Thyroid gland (tissue), 4 donors: ENCODE measurements around the gene CSH1. TPM values are rescaled to one million over a fixed set of nuclear protein-coding genes. Genes with fewer than 3 reads are reported as not detected.
"Not testable (repeated sequence)": the region's sequence is repeated elsewhere in the genome, so short reads cannot be mapped to it uniquely, and the experiment has no call there.

Experiments used
- DNase-seq, 2 donors: peaks; one replicate each; pipeline ENCODE4 v3.0.0-alpha.2; 2019
- H3K27ac ChIP-seq, 3 donors: fragments of 200-600 bp; sonication (generic); 1 replicate in 2 of 3; 2 replicates in 1 of 3; pipeline ENCODE4 v1.5.1; 2016 to 2019; ENCODE audit warnings: mild to moderate bottlenecking in 1 of 3, moderate library complexity in 1 of 3
- H3K27me3 ChIP-seq: fragments of 200-600 bp; sonication (generic); one replicate; pipeline ENCODE4 v1.5.1; 2019
- H3K36me3 ChIP-seq, 2 donors: fragments of 200-600 bp; sonication (generic); one replicate each; pipeline ENCODE4 v1.5.1; 2016 to 2019
- H3K4me1 ChIP-seq, 2 donors: fragments of 200-600 bp; sonication (generic); one replicate each; pipeline ENCODE4 v1.5.1; 2017 to 2019
- H3K4me3 ChIP-seq, 3 donors: fragments of 200-600 bp; sonication (generic); replicated peaks in 1 of 3; 1 replicate in 2 of 3; 2 replicates in 1 of 3; pipeline ENCODE4 v1.5.1; 2016; ENCODE audit warnings: mild to moderate bottlenecking in 1 of 3
- H3K9me3 ChIP-seq: fragments of 200-600 bp; sonication (generic); one replicate; pipeline ENCODE4 v1.5.1; 2017
- CTCF ChIP-seq, 6 experiments: fragments of 200-600 bp in 3 of 6; fragments of 450-650 bp in 3 of 6; sonication (generic) in 3 of 6; IDR thresholded peaks; one replicate each; pipeline ENCODE4 v1.5.1; 2016 to 2019; ENCODE audit warnings: antibody characterized with exemption in 6 of 6, mild to moderate bottlenecking in 2 of 6, inconsistent platforms in 1 of 6, moderate library complexity in 1 of 6
- POLR2A ChIP-seq, 2 donors: fragments of 450-650 bp; IDR thresholded peaks; one replicate each; pipeline ENCODE4 v1.6.1; 2017; ENCODE audit warnings: antibody characterized with exemption in 2 of 2, mild to moderate bottlenecking in 2 of 2, moderate library complexity in 1 of 2
- WGBS, 2 donors: methylation state at CpG; one replicate each; pipeline ENCODE4 v1.1.5; 2017; 5-methylcytosine and 5-hydroxymethylcytosine counted together
- intact Hi-C: fragments of 100-400 bp; cut with DNase I; formaldehyde crosslinking; loops from one replicate; pipeline ENCODE4 v1.15.1; 2023
- total RNA-seq, 4 donors: library from RNA; depleted of rRNA; stranded (reverse); fragments of >200 nt; gene quantifications; one replicate each; pipeline ENCODE4 v1.2.3, GENCODE V29; 2016

CSH1 gene
- total RNA-seq, 4 donors from 2014 or later: not detected

- no peaks in the 10 kb centered on the region for H3K9me3 ChIP-seq
- H3K4me3 ChIP-seq: no peak overlapping the region
- no peaks in the 10 kb centered on the region for H3K36me3 ChIP-seq
- H3K4me1 ChIP-seq: peaks cover 0 to 10% of the 10 kb centered on the region in 2 donors
- 92 to 93% methylated on average over 10 of the region's 10 CpGs for WGBS, 2 donors
- intact Hi-C loops: no loop called here
- no peak for DNase-seq
- no peak for TF ChIP-seq POLR2A (IDR thresholded peaks at IDR 0.05)
- TF ChIP-seq CTCF (IDR thresholded peaks at IDR 0.05): no peak
- H3K27me3 ChIP-seq: no peaks in the 10 kb centered on the region
- H3K27ac ChIP-seq: no peak overlapping the region
Measured at GRCh38 chr17:63928172-63928666, 31.8 kb upstream of the CSH1 start.

GRCh38 chr17:63927464-63928171 lies 31.2 kb upstream of the CSH1 start:
- Histone ChIP-seq H3K36me3 (no peaks in the 10 kb centered on the region), H3K4me1 (peaks cover 0 to 10% of the 10 kb centered on the region in 2 donors), H3K9me3 (no peaks in the 10 kb centered on the region), H3K27ac (no peak overlapping the region), H3K27me3 (no peaks in the 10 kb centered on the region), H3K4me3 (no peak overlapping the region)
- 78 to 79% methylated on average over 7 of the region's 8 CpGs for WGBS, 2 donors
- intact Hi-C loops: no loop called here
- no peak for TF ChIP-seq POLR2A (IDR thresholded peaks at IDR 0.05)
- no peak for TF ChIP-seq CTCF (IDR thresholded peaks at IDR 0.05)
- DNase-seq: no peak

- intact Hi-C loops: no loop called here
- Histone ChIP-seq H3K4me3 (no peak overlapping the region), H3K27ac (no peak overlapping the region), H3K27me3 (no peaks in the 10 kb centered on the region), H3K36me3 (no peaks in the 10 kb centered on the region), H3K9me3 (no peaks in the 10 kb centered on the region), H3K4me1 (peaks cover 0 to 6% of the 10 kb centered on the region in 2 donors)
- DNase-seq: no peak
- TF ChIP-seq POLR2A (IDR thresholded peaks at IDR 0.05) (no peak), CTCF (IDR thresholded peaks at IDR 0.05) (no peak)
- WGBS, 2 donors: 93 to 97% methylated on average over 2 of the region's 2 CpGs
Measured at GRCh38 chr17:63926164-63926563, 29.8 kb upstream of the CSH1 start.

GRCh38 chr17:63925615-63926014 lies 29.2 kb upstream of the CSH1 start:
- Histone ChIP-seq H3K9me3 (no peaks in the 10 kb centered on the region), H3K27me3 (no peaks in the 10 kb centered on the region), H3K27ac (no peak overlapping the region), H3K4me1 (peaks cover 0 to under 1% of the 10 kb centered on the region in 2 donors), H3K36me3 (no peaks in the 10 kb centered on the region), H3K4me3 (no peak overlapping the region)
- intact Hi-C loops: no loop called here
- no peak for DNase-seq
- TF ChIP-seq CTCF (IDR thresholded peaks at IDR 0.05) (no peak), POLR2A (IDR thresholded peaks at IDR 0.05) (no peak)
- WGBS, 2 donors: 75 to 79% methylated on average over 5 of the region's 5 CpGs

GRCh38 chr17:63922402-63922801 lies 26.0 kb upstream of the CSH1 start:
- H3K4me1 ChIP-seq, H3K4me3 ChIP-seq, H3K36me3 ChIP-seq, H3K27ac ChIP-seq, H3K9me3 ChIP-seq, H3K27me3 ChIP-seq, intact Hi-C loops, DNase-seq: not testable (repeated sequence)
- 51 to 56% methylated on average over 9 of the region's 9 CpGs for WGBS, 2 donors

- H3K4me1 ChIP-seq, DNase-seq, H3K27me3 ChIP-seq, intact Hi-C loops, H3K36me3 ChIP-seq, H3K9me3 ChIP-seq, H3K4me3 ChIP-seq, H3K27ac ChIP-seq: not testable (repeated sequence)
- 94 to 95% methylated on average over 4 to 5 of the region's 5 CpGs for WGBS, 2 donors
Measured at GRCh38 chr17:63920779-63921178, 24.4 kb upstream of the CSH1 start.

GRCh38 chr17:63920050-63920449 lies 23.7 kb upstream of the CSH1 start:
- H3K4me3 ChIP-seq, DNase-seq, H3K9me3 ChIP-seq: not testable (repeated sequence)

More at GRCh38 chr17:63920050-63920449, 23.7 kb upstream of the CSH1 start:
- H3K27ac ChIP-seq, H3K36me3 ChIP-seq, H3K4me1 ChIP-seq, H3K27me3 ChIP-seq, intact Hi-C loops: not testable (repeated sequence)
- 88 to 90% methylated on average over 6 of the region's 6 CpGs for WGBS, 2 donors
